GM12878 (cell line): Measurements from ENCODE around the gene FSTL4. TPM values are rescaled to one million over a fixed set of nuclear protein-coding genes. Genes with fewer than 3 reads are reported as not detected.

Experiments
- ATAC-seq: fragments of 200-7000 bp; cut with Tn5 transposase; 3 replicates; pipeline ENCODE4 v1.9.1; 2020; ENCODE audit warnings: mild to moderate bottlenecking, moderate library complexity
- BruUV-seq: library from RNA; stranded (reverse); fragments of 400-500 nt; replicated peaks from 2 replicates; lab custom pipeline; 2021; lab: Mats Ljungman, UMichigan
- CTCF ChIA-PET: fragments of 300-600 bp; sonication (Branson Sonifier 250); formaldehyde crosslinking; extraction: SDS; loops from one replicate; lab custom pipeline; 2021; ENCODE audit warnings: inconsistent platforms; lab: Yijun Ruan, JAX
- POLR2A ChIA-PET: fragments of 350-600 bp; formaldehyde crosslinking; extraction: SDS; loops from one replicate; lab custom pipeline; 2021; ENCODE audit warnings: inconsistent platforms; lab: Charles Lee
- RAD21 ChIA-PET: fragments of 300-600 bp; sonication (Branson Sonifier 250); formaldehyde crosslinking; loops from one replicate; lab custom pipeline; 2023; ENCODE audit warnings: antibody characterized with exemption; ENCODE audit not compliant: unreplicated experiment; lab: Charles Lee
- SMC1A ChIA-PET: fragments of 300-600 bp; sonication (Branson Sonifier 250); formaldehyde crosslinking; loops from one replicate; lab custom pipeline; 2023; ENCODE audit not compliant: unreplicated experiment, uncharacterized antibody; lab: Charles Lee
- DNase-seq: peaks from one replicate; pipeline ENCODE4 v3.0.0-alpha.2; 2011; ENCODE audit warnings: low read depth, low spot score
- FAIRE-seq: peaks from 3 replicates; lab custom pipeline; 2011; peaks lifted over from hg19 to GRCh38; lab: Jason Lieb, UNC
- H2AFZ ChIP-seq: 2 replicates; pipeline ENCODE4 v1.6.0; 2011; ENCODE audit warnings: low read depth, low read length, control low read depth; ENCODE audit not compliant: control insufficient read depth
- H3K27ac ChIP-seq: 2 replicates; pipeline ENCODE4 v1.5.1; 2011; ENCODE audit warnings: control low read depth; ENCODE audit not compliant: control insufficient read depth, insufficient read depth
- H3K27me3 ChIP-seq, 2 experiments: replicated peaks in 1 of 2; 2 replicates each; pipeline versions ENCODE4 v1.6.0 to v1.6.1; 2011; ENCODE audit warnings: low read length in 1 of 2; ENCODE audit not compliant: control insufficient read depth in 2 of 2, insufficient read depth in 2 of 2
- H3K36me3 ChIP-seq, 2 experiments: 2 replicates each; pipeline ENCODE4 v1.5.1; 2011; ENCODE audit warnings: low read length in 1 of 2; ENCODE audit not compliant: control insufficient read depth in 2 of 2, insufficient read depth in 2 of 2
- H3K4me1 ChIP-seq: 2 replicates; pipeline ENCODE4 v1.6.1; 2011; ENCODE audit warnings: mild to moderate bottlenecking, low read length, moderate library complexity, mixed read lengths; ENCODE audit not compliant: control insufficient read depth, insufficient read depth
- H3K4me2 ChIP-seq: 2 replicates; pipeline ENCODE4 v1.6.0; 2011; ENCODE audit warnings: control low read depth; ENCODE audit not compliant: control insufficient read depth, insufficient read depth
- H3K4me3 ChIP-seq: fragments of 200-600 bp; sonication (generic); 2 replicates; pipeline ENCODE4 v1.5.1; 2016
- H3K79me2 ChIP-seq: 2 replicates; pipeline ENCODE4 v1.6.0; 2011; ENCODE audit warnings: low read length; ENCODE audit not compliant: control insufficient read depth, insufficient read depth
- H3K9ac ChIP-seq: 2 replicates; pipeline ENCODE4 v1.8.0; 2011; ENCODE audit warnings: low read length, control low read depth, mixed read lengths; ENCODE audit not compliant: control insufficient read depth, insufficient read depth
- H3K9me3 ChIP-seq: replicated peaks from 3 replicates; pipeline ENCODE4 v1.5.1; 2011; ENCODE audit warnings: mild to moderate bottlenecking, low read length; ENCODE audit not compliant: control insufficient read depth, insufficient read depth
- H4K20me1 ChIP-seq: 2 replicates; pipeline ENCODE4 v1.6.0; 2011; ENCODE audit not compliant: control insufficient read depth, insufficient read depth
- BACH1 ChIP-seq: fragments of 450-650 bp; IDR thresholded peaks from 2 replicates; pipeline ENCODE4 v1.6.1; 2017; ENCODE audit warnings: mild to moderate bottlenecking, borderline replicate concordance
- BCL3 ChIP-seq: IDR thresholded peaks from 2 replicates; pipeline ENCODE4 v1.6.1; 2011; ENCODE audit warnings: borderline replicate concordance, low read depth, mild to moderate bottlenecking, moderate library complexity, low read length; ENCODE audit not compliant: insufficient read depth, poor library complexity, severe bottlenecking
- BMI1 ChIP-seq: fragments of 450-650 bp; IDR thresholded peaks from 2 replicates; pipeline ENCODE4 v1.6.1; 2016; ENCODE audit warnings: mild to moderate bottlenecking, moderate library complexity, borderline replicate concordance
- CEBPB ChIP-seq, 2 experiments: fragments of 150-350 bp in 1 of 2; IDR thresholded peaks; 2 replicates each; pipeline ENCODE4 v1.6.1; 2012 to 2014; ENCODE audit warnings: low read depth in 2 of 2, low read length in 2 of 2, borderline replicate concordance in 1 of 2, inconsistent platforms in 1 of 2
- CHD2 ChIP-seq: IDR thresholded peaks from 2 replicates; pipeline ENCODE4 v1.6.1; 2011; ENCODE audit warnings: low read depth, low read length, improper control_type of control experiment, borderline replicate concordance
- CTCF ChIP-seq, 3 experiments: IDR thresholded peaks in 2 of 3; conservative IDR thresholded peaks in 1 of 3; 2 replicates each; pipeline ENCODE4 v1.5.1; 2011; ENCODE audit warnings: low read depth in 3 of 3, low read length in 3 of 3, mild to moderate bottlenecking in 3 of 3, control low read depth in 2 of 3, moderate library complexity in 2 of 3, inconsistent platforms in 1 of 3, mixed read lengths in 1 of 3; ENCODE audit not compliant: control insufficient read depth in 2 of 3, insufficient read depth in 1 of 3; ENCODE audit errors: extremely low read depth in 1 of 3
- EED ChIP-seq: sonication (generic); IDR thresholded peaks from 2 replicates; pipeline ENCODE4 v1.6.1; 2016; ENCODE audit warnings: antibody characterized with exemption, low read depth
- JUND ChIP-seq: IDR thresholded peaks from 2 replicates; pipeline ENCODE4 v1.6.1; 2012; ENCODE audit warnings: low read depth, mild to moderate bottlenecking, low read length, improper control_type of control experiment, moderate library complexity
- KAT2A ChIP-seq: conservative IDR thresholded peaks from 2 replicates; pipeline ENCODE4 v1.6.1; 2011; ENCODE audit warnings: low read depth, low read length; ENCODE audit not compliant: control insufficient read depth
- NR2F1 ChIP-seq: fragments of 450-650 bp; conservative IDR thresholded peaks from 2 replicates; pipeline ENCODE4 v1.6.1; 2017; ENCODE audit warnings: mild to moderate bottlenecking
- POLR2A ChIP-seq: IDR thresholded peaks from 2 replicates; pipeline ENCODE4 v1.6.1; 2011; ENCODE audit warnings: low read depth, mild to moderate bottlenecking, low read length
- SREBF1 ChIP-seq: IDR thresholded peaks from 2 replicates; pipeline ENCODE4 v1.6.1; 2012; ENCODE audit warnings: mild to moderate bottlenecking, low read length
- TCF12 ChIP-seq: IDR thresholded peaks from 2 replicates; pipeline ENCODE4 v1.6.1; 2011; ENCODE audit warnings: low read depth, mild to moderate bottlenecking, low read length
- ZNF207 ChIP-seq: fragments of 450-650 bp; IDR thresholded peaks from 2 replicates; pipeline ENCODE4 v1.6.1; 2014; ENCODE audit warnings: antibody characterized with exemption, mild to moderate bottlenecking, borderline replicate concordance
- ZNF384 ChIP-seq: IDR thresholded peaks from 2 replicates; pipeline ENCODE4 v1.6.1; 2012; ENCODE audit warnings: low read depth, mild to moderate bottlenecking, low read length, improper control_type of control experiment, borderline replicate concordance
- WGBS: methylation state at CpG from one replicate; pipeline ENCODE4 v1.1.6; 2016; ENCODE audit warnings: low lambda C conversion rate; ENCODE audit not compliant: insufficient replicate concordance, insufficient coverage; ENCODE audit errors: missing lambda C conversion rate; 5-methylcytosine and 5-hydroxymethylcytosine counted together
- in situ Hi-C: fragments of 300-500 bp; cut with MboI; formaldehyde crosslinking; loops from 9 replicates; pipeline ENCODE4 v1.14.3; 2018; ENCODE audit warnings: mixed read lengths
- intact Hi-C: fragments of 100-400 bp; cut with micrococcal nuclease; formaldehyde crosslinking; loops from one replicate; pipeline ENCODE4 v1.14.2; 2022; ENCODE audit not compliant: unreplicated experiment
- polyA plus RNA-seq, 11 experiments: library from polyadenylated mRNA; depleted of rRNA in 4 of 11; unstranded in 6 of 11; stranded (reverse) in 5 of 11; fragments of >200 nt; fragmentation: Nextera tagmentation in 4 of 11; fragmentation: Illumina TruSeq in 1 of 11; extraction: Ambion mirVana in 4 of 11; extraction: Trizol in 1 of 11; gene quantifications; 1 replicate in 1 of 11; 2 replicates in 10 of 11; pipeline versions ENCODE4 v1.2.1 to v1.2.3, GENCODE V29; 2011 to 2016; ENCODE audit warnings: inconsistent platforms in 2 of 11, missing spikeins in 2 of 11, low read depth in 1 of 11
- total RNA-seq, 4 experiments: library from RNA; depleted of rRNA in 3 of 4; stranded (reverse); fragments of >200 nt in 3 of 4; fragmentation: Illumina TruSeq in 1 of 4; extraction: Trizol in 1 of 4; gene quantifications; 2 replicates each; pipeline versions ENCODE4 v1.2.1 to v1.2.3, GENCODE V29; 2013 to 2021

FSTL4 gene
- total and polyA plus RNA-seq, 10 of the 15 experiments (the other 5 are each of a cell fraction or from before 2014, with no cell fraction given), result 0.01 to 0.79 (median 0.21) TPM; not detected in 6

DNA sequence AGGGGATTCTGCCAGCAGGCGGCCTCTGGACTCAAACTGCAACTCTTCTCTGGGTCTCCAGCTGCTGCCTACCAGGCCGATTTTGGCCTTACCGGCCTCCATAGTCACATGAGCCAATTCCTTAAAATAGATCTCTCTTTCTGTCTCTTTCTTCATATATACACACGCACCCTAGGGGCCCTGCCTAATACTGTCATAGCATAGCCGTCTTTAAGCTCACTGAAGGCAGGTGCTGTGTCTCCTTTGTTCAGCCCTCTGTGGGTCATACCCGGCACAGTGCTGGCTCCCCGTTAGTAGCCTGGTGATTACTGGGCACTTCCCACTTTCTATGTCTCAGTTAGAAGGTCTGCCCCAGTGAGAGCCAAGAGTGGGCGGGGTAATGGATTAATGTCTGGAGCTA is 419.6 kb downstream of the FSTL4 start:
- ChIA-PET POLR2A (no interaction called here), SMC1A (interaction anchor here (2.3 kb wide), 1 partner anchor 10 kb away, joined by 6 read pairs; no protein-coding TSS in a partner anchor), CTCF (no interaction called here), RAD21 (no interaction called here)
- H3K79me2 ChIP-seq, result no peaks in the 10 kb centered on the region
- no peaks in the 10 kb centered on the region for H3K9me3 ChIP-seq
- ATAC-seq (no peak), FAIRE-seq (no peak), DNase-seq (no peak)
- WGBS, result 71% methylated on average over 8 of the region's 8 CpGs
- no peak overlapping the region for H3K27ac ChIP-seq
- no peak overlapping the region for H3K9ac ChIP-seq
- TF ChIP-seq JUND, result no peak
- H2AFZ ChIP-seq, result no peak overlapping the region
- in situ Hi-C loops (no loop called here), intact Hi-C loops (no loop called here)
- H3K4me3 ChIP-seq, result no peak overlapping the region
- no peak overlapping the region for H3K4me2 ChIP-seq
- H3K36me3 ChIP-seq, result no peaks in the 10 kb centered on the region
- BruUV-seq, result no TSS peak
- H3K27me3 ChIP-seq, result no peaks in the 10 kb centered on the region; a peak in 1 of 4 replicates
- H3K4me1 ChIP-seq, result no peaks in the 10 kb centered on the region
- H4K20me1 ChIP-seq, result no peaks in the 10 kb centered on the region

DNA sequence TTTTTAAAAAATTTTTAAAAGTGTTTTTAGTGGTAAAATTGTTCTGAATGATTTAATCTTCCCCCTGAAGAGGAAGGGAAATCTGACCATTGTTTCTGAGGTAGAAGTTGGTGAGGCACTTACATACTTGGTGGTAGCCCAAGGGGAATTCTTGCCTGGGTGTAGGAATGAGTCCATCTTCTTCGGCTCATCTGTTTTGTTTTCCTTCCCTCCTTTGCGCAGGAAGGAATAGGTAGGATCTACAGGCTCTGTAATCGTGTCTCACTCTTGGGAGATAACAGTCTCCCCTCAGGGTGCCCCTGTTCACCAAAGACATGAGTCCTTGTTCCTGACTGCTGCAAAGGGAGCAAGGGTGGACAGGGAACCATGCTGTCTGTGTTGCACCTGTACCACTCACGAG is 422.5 kb downstream of the FSTL4 start:
- POLR2A ChIA-PET, result interaction anchor here (0.6 kb wide), 2 partner anchors 13 to 695 kb away, joined by 5 to 6 read pairs; no protein-coding TSS in a partner anchor
- no peaks in the 10 kb centered on the region for H3K4me1 ChIP-seq
- RAD21 ChIA-PET, result no interaction called here
- no peaks in the 10 kb centered on the region for H3K79me2 ChIP-seq
- no peak for FAIRE-seq
- H3K4me3 ChIP-seq, result no peak overlapping the region
- no peak overlapping the region for H3K9ac ChIP-seq
- no peak overlapping the region for H3K4me2 ChIP-seq
- H4K20me1 ChIP-seq, result no peaks in the 10 kb centered on the region
- in situ Hi-C loops (no loop called here), intact Hi-C loops (no loop called here)
- 48% methylated on average over 4 of the region's 4 CpGs for WGBS
- no peaks in the 10 kb centered on the region for H3K9me3 ChIP-seq
- no peaks in the 10 kb centered on the region; a peak in 1 of 4 replicates for H3K27me3 ChIP-seq
- BruUV-seq, result no TSS peak
- SMC1A ChIA-PET, result no interaction called here
- ATAC-seq, result no peak
- no peak for DNase-seq
- H3K36me3 ChIP-seq, result no peaks in the 10 kb centered on the region
- no peak overlapping the region for H2AFZ ChIP-seq
- no peak overlapping the region for H3K27ac ChIP-seq
- CTCF ChIA-PET, result no interaction called here
- TF ChIP-seq ZNF384 (no peak), SREBF1 (no peak), NR2F1 (no peak), BMI1 (no peak), BACH1 (no peak), BCL3 (no peak), KAT2A (no peak), TCF12 (no peak), POLR2A (no peak), CHD2 (no peak), ZNF207 (no peak), CTCF (IDR thresholded peaks at IDR 0.05 in 2 of 3, conservative IDR thresholded peaks at IDR 0.05 in 1 of 3; ENCODE audit: control insufficient read depth in 2 of 3, extremely low read depth in 1 of 3, insufficient read depth in 1 of 3, low read depth in 3 of 3, low read length in 3 of 3) (no peak), EED (no peak), CEBPB (IDR thresholded peaks at IDR 0.05; ENCODE audit: borderline replicate concordance in 1 of 2, low read depth in 2 of 2, low read length in 2 of 2) (no peak)
